ENCODE data around the gene VAPB. TPM values are rescaled to one million over a fixed set of nuclear protein-coding genes. Genes with fewer than 3 reads are reported as not detected.

VAPB gene
- total and polyA plus RNA-seq, 2 experiments from 2014 or later = 8.8 to 37.0 TPM

- in situ Hi-C loops (cut with MboI) = no loop called here
- H3K27me3 ChIP-seq (replicated peaks; ENCODE audit: insufficient read depth) = no peaks in the 10 kb centered on the region
- no peak for TF ChIP-seq EZH2 (IDR thresholded peaks at IDR 0.05; ENCODE audit: insufficient read depth, poor library complexity, severe bottlenecking)
Measured at GRCh38 chr20:58461104-58461503, 72.1 kb downstream of the VAPB start.

GRCh38 chr20:58461899-58462298 lies 72.9 kb downstream of the VAPB start:
- Histone ChIP-seq H3K4me2 (ENCODE audit: unreplicated experiment) (no peak overlapping the region), H3K27ac (no peak overlapping the region), H3K9me2 (ENCODE audit: insufficient read depth) (no peaks in the 10 kb centered on the region), H3K36me3 (ENCODE audit: low read depth) (no peaks in the 10 kb centered on the region), H3K4me3 (no peak overlapping the region), H3F3A (ENCODE audit: insufficient read depth) (peaks cover 6% of the 10 kb centered on the region; the same call in 1 of the 2 replicates), H3K27me3 (replicated peaks; ENCODE audit: insufficient read depth) (no peaks in the 10 kb centered on the region), H4K20me1 (ENCODE audit: insufficient read depth) (no peaks in the 10 kb centered on the region), H3K79me2 (ENCODE audit: insufficient read depth) (no peaks in the 10 kb centered on the region), H3K9ac (no peak overlapping the region), H2AFZ (no peak overlapping the region), H3K4me1 (ENCODE audit: insufficient read depth) (no peaks in the 10 kb centered on the region), H3K9me3 (ENCODE audit: low read depth) (no peaks in the 10 kb centered on the region)
- no peak for DNase-seq
- WGBS, 2 experiments (ENCODE audit: low coverage in 1 of 2, low lambda C conversion rate in 2 of 2, missing lambda C conversion rate in 2 of 2) = 94 to 99% methylated on average over 6 of the region's 6 CpGs
- in situ Hi-C loops (cut with MboI) = no loop called here
- no peak for TF ChIP-seq EZH2 (IDR thresholded peaks at IDR 0.05; ENCODE audit: insufficient read depth, poor library complexity, severe bottlenecking)
- no peak for TF ChIP-seq EZH2phosphoT487 (IDR thresholded peaks at IDR 0.05; ENCODE audit: insufficient read depth, low read depth)

More at GRCh38 chr20:58461104-58461503, 72.1 kb downstream of the VAPB start:
- Histone ChIP-seq H3K9ac (no peak overlapping the region), H3K79me2 (ENCODE audit: insufficient read depth) (no peaks in the 10 kb centered on the region), H2AFZ (no peak overlapping the region), H4K20me1 (ENCODE audit: insufficient read depth) (no peaks in the 10 kb centered on the region), H3K36me3 (ENCODE audit: low read depth) (no peaks in the 10 kb centered on the region), H3K27ac (no peak overlapping the region), H3K4me3 (no peak overlapping the region), H3K9me2 (ENCODE audit: insufficient read depth) (no peaks in the 10 kb centered on the region), H3F3A (ENCODE audit: insufficient read depth) (peaks cover 6% of the 10 kb centered on the region; the same call in 1 of the 2 replicates), H3K4me2 (ENCODE audit: unreplicated experiment) (no peak overlapping the region), H3K4me1 (ENCODE audit: insufficient read depth) (no peaks in the 10 kb centered on the region), H3K9me3 (ENCODE audit: low read depth) (no peaks in the 10 kb centered on the region)
- 95% methylated on average over 20 to 25 of the region's 25 CpGs for WGBS, 2 experiments (ENCODE audit: low coverage in 1 of 2, low lambda C conversion rate in 2 of 2, missing lambda C conversion rate in 2 of 2)
- no peak for DNase-seq

DNA sequence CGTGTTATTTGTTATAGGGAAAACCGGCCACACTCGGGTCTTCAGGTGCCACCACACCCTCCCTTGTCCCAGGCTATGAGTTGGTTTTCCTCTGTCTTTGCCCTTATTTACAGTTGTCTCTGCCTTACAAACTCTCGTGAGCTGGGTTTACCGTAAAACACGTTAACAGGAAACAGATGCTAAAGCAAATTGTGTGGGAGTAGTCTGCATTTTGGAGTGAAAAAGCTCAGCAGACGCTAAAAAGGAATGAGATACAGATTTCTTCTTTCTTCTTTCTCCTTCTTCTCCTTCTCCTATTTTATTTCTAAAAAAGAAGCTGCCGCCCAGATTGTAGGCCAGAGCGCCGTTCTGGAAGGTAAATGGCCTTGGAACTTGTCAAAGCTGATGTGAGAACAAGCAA lies 74.2 kb downstream of the VAPB start:
- Histone ChIP-seq H3K9me3 (ENCODE audit: low read depth) (no peaks in the 10 kb centered on the region), H3K4me3 (no peak overlapping the region), H3K27ac (no peak overlapping the region), H3K9me2 (ENCODE audit: insufficient read depth) (no peaks in the 10 kb centered on the region), H4K20me1 (ENCODE audit: insufficient read depth) (no peaks in the 10 kb centered on the region), H3K4me1 (ENCODE audit: insufficient read depth) (no peaks in the 10 kb centered on the region), H3K79me2 (ENCODE audit: insufficient read depth) (no peaks in the 10 kb centered on the region), H3K27me3 (replicated peaks; ENCODE audit: insufficient read depth) (no peaks in the 10 kb centered on the region), H3F3A (ENCODE audit: insufficient read depth) (peaks cover 6% of the 10 kb centered on the region; the same call in 1 of the 2 replicates), H3K4me2 (ENCODE audit: unreplicated experiment) (no peak overlapping the region), H3K36me3 (ENCODE audit: low read depth) (no peaks in the 10 kb centered on the region), H3K9ac (no peak overlapping the region), H2AFZ (no peak overlapping the region)
- WGBS, 2 experiments (ENCODE audit: low coverage in 1 of 2, low lambda C conversion rate in 2 of 2, missing lambda C conversion rate in 2 of 2) = 50% methylated on average over 10 of the region's 10 CpGs
- peak; percentile 20 for DNase-seq
- TF ChIP-seq EZH2phosphoT487 (IDR thresholded peaks at IDR 0.05; ENCODE audit: insufficient read depth, low read depth) (no peak), EZH2 (IDR thresholded peaks at IDR 0.05; ENCODE audit: insufficient read depth, poor library complexity, severe bottlenecking) (no peak)
- in situ Hi-C loops (cut with MboI) = no loop called here

DNA sequence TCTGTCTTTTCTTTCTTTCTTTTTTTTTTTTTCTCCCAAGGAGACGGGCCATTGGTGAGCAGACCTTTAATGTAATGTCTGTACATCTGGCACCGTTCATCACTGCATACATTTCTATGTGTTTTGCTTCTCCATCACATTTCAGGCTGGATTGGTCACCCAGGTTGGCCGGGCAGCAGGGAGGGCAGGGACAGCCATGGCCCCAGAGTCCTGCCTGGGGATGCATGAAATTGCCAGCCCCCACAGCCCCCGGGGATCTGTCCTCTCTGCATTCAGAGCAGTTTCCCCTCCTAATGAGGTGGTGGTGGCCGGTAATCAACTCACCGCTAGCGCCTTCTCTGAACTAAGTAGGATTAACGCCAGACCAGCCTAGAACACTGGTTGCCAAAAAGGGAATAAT lies 75.8 kb downstream of the VAPB start:
- Histone ChIP-seq H3K4me3 (no peak overlapping the region), H3K9ac (no peak overlapping the region), H3K4me2 (ENCODE audit: unreplicated experiment) (no peak overlapping the region), H3K27me3 (replicated peaks; ENCODE audit: insufficient read depth) (no peaks in the 10 kb centered on the region), H3K36me3 (ENCODE audit: low read depth) (no peaks in the 10 kb centered on the region), H2AFZ (no peak overlapping the region), H4K20me1 (ENCODE audit: insufficient read depth) (no peaks in the 10 kb centered on the region), H3F3A (ENCODE audit: insufficient read depth) (peaks cover 6% of the 10 kb centered on the region; the same call in 1 of the 2 replicates), H3K9me3 (ENCODE audit: low read depth) (no peaks in the 10 kb centered on the region), H3K9me2 (ENCODE audit: insufficient read depth) (no peaks in the 10 kb centered on the region), H3K4me1 (ENCODE audit: insufficient read depth) (no peaks in the 10 kb centered on the region), H3K27ac (no peak overlapping the region), H3K79me2 (ENCODE audit: insufficient read depth) (no peaks in the 10 kb centered on the region)
- in situ Hi-C loops (cut with MboI) = no loop called here
- no peak for DNase-seq
- 66 to 67% methylated on average over 8 of the region's 8 CpGs for WGBS, 2 experiments (ENCODE audit: low coverage in 1 of 2, low lambda C conversion rate in 2 of 2, missing lambda C conversion rate in 2 of 2)
- no peak for TF ChIP-seq EZH2 (IDR thresholded peaks at IDR 0.05; ENCODE audit: insufficient read depth, poor library complexity, severe bottlenecking)
- no peak for TF ChIP-seq EZH2phosphoT487 (IDR thresholded peaks at IDR 0.05; ENCODE audit: insufficient read depth, low read depth)

Data from GM23248 (cell line).